HFFc6 (cell line): ENCODE data around the gene MS4A5. TPM values are rescaled to one million over a fixed set of nuclear protein-coding genes. Genes with fewer than 3 reads are reported as not detected.

Experiments
- DNase-seq: peaks from one replicate; pipeline ENCODE4 v3.0.0-alpha.2; 2018
- H3K27ac Mint-ChIP-seq: 2 replicates; pipeline ENCODE4 v1.8.0; 2020; ENCODE audit warnings: mild to moderate bottlenecking, mixed read lengths
- H3K27me3 Mint-ChIP-seq: 2 replicates; pipeline ENCODE4 v1.8.0; 2021; ENCODE audit warnings: mild to moderate bottlenecking, moderate library complexity, mixed read lengths; ENCODE audit not compliant: insufficient read depth
- H3K36me3 Mint-ChIP-seq: 2 replicates; pipeline ENCODE4 v1.8.0; 2021; ENCODE audit warnings: low read depth, mixed read lengths
- H3K4me1 Mint-ChIP-seq: 2 replicates; pipeline ENCODE4 v1.8.0; 2020; ENCODE audit warnings: low read depth, mixed read lengths
- H3K4me3 Mint-ChIP-seq: 2 replicates; pipeline ENCODE4 v1.8.0; 2020; ENCODE audit warnings: mild to moderate bottlenecking, moderate library complexity, mixed read lengths
- H3K9me3 Mint-ChIP-seq: 2 replicates; pipeline ENCODE4 v1.8.0; 2020; ENCODE audit warnings: mild to moderate bottlenecking, mixed read lengths
- CTCF ChIP-seq: fragments of 200-600 bp; sonication (generic); IDR thresholded peaks from 2 replicates; pipeline ENCODE4 v1.5.0; 2021; ENCODE audit warnings: antibody characterized with exemption, mild to moderate bottlenecking
- total RNA-seq, 6 experiments: library from RNA; stranded (reverse); fragmentation: NEBNext Ultra II Directional; extraction: Animal tissue kit (Norgen Biotek cat#: 25700); gene quantifications; 2 replicates in 1 of 6; 3 replicates in 5 of 6; pipeline ENCODE4 v1.2.3, GENCODE V29; 2021

The MS4A5 gene
- total RNA-seq, 6 experiments from 2014 or later: not detected

DNA sequence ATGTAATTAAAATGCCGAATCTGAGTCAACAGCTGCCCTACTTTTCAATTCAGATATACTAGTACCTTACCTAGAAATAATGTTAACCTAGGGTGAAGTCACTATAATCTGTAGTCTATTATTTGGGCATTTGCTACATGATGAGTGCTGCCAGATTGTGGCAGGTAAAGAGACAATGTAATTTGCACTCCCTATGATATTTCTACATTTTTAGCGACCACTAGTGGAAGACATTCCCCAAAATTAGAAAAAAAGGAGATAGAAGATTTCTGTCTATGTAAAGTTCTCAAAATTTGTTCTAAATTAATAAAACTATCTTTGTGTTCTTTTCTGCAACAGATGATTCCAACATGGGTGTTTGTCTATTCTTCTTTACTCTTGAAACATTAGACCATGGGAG lies 40.4 kb downstream of the MS4A5 start:
- Mint-ChIP-seq H3K27ac (no peak overlapping the region), H3K27me3 (no peaks in the 10 kb centered on the region), H3K4me1 (no peaks in the 10 kb centered on the region), H3K36me3 (no peaks in the 10 kb centered on the region), H3K9me3 (peaks cover 32% of the 10 kb centered on the region), H3K4me3 (no peak overlapping the region)
- DNase-seq: no peak
- TF ChIP-seq CTCF: no peak

GRCh38 chr11:60477035-60477445 lies 47.7 kb downstream of the MS4A5 start:
- Mint-ChIP-seq H3K4me1 (no peaks in the 10 kb centered on the region), H3K27ac (no peak overlapping the region), H3K27me3 (no peaks in the 10 kb centered on the region), H3K36me3 (no peaks in the 10 kb centered on the region), H3K9me3 (peaks cover 22% of the 10 kb centered on the region), H3K4me3 (no peak overlapping the region)
- TF ChIP-seq CTCF: no peak
- no peak for DNase-seq

DNA sequence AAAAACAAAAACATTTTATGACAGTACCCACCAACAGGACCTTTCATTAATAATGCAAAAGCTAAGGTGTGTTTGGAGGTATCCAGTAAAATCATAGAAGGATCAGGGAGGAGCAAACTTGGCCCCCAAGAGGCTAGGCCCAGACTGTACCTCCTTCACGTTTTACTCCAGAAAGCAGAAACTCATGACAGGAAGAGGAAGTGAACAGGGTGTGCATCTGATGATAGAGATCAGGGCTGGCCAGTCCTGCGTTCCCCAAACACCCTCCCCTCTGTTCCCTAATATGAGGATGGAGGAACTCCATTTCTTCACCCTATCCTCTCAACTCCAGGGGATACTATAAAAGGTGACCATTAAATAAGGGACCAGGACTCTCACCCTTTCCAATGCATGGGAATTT lies 53.0 kb downstream of the MS4A5 start:
- no peak for TF ChIP-seq CTCF
- Mint-ChIP-seq H3K27me3 (no peaks in the 10 kb centered on the region), H3K4me3 (no peak overlapping the region), H3K4me1 (no peaks in the 10 kb centered on the region), H3K9me3 (peaks cover 33% of the 10 kb centered on the region), H3K27ac (no peak overlapping the region), H3K36me3 (no peaks in the 10 kb centered on the region)
- no peak for DNase-seq

DNA sequence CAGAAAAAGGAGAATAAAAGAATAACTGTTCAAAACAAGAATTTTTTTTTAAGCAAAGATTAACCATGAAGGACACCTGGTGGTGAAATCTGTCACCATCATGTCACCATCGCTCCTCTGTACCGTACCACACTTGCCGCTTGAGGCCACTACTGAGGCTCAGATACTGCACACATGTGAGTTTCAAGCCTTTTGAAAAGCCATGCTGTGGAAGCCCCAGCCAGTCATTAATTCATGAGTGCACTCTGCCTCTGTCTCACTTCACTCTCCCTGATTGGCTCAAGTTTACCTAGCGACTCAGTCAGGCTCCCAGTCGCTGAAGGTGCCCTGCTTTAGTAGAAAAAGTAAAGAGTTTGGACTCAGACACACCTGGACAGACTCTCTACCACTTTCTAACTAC lies 56.6 kb downstream of the MS4A5 start:
- no peak overlapping the region for H3K27ac Mint-ChIP-seq

DNA sequence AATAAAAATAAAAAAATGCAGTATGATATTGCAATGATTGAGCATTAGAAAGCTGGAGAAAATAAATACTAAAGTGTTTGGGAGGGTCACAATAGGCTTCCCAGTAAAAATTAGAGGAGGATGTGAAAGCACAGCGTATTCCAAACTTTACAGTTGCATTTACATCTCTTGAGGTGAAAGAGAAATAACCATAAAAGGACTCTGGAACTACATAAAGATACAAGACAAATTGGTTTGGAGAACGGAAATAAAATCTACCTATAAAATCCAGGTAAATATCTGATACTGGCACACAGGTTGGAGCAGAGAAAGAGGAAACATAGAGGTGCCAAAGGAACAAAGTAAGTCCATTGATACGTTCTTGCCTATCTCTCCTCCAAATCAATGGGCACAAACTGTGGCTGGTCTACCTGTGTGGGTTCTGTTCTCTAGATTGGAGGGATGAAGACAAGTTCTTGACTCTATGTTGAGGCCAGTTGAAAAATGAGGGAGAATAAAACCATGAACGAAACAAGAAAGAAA lies 63.2 kb downstream of the MS4A5 start, which contains the start of gene MS4A12:
Gene MS4A12 (plus strand): TSS at position 291 of the 522 bp plus-strand sequence. CDS start 4,541 bp downstream, outside the sequence.
- Mint-ChIP-seq H3K9me3 (peaks cover 19% of the 10 kb centered on the region), H3K4me3 (no peak within 1 kb of the TSS), H3K27me3 (no peaks in the 10 kb centered on the region), H3K4me1 (no peaks in the 10 kb centered on the region), H3K36me3 (no peaks in the 10 kb centered on the region), H3K27ac (no peak within 1 kb of the TSS)
- no peak for DNase-seq
- TF ChIP-seq CTCF: no peak

More for the DNA sequence above, 56.6 kb downstream of the MS4A5 start:
- H3K4me1 Mint-ChIP-seq: no peaks in the 10 kb centered on the region
- no peak for DNase-seq
- H3K9me3 Mint-ChIP-seq: peaks cover 25% of the 10 kb centered on the region
- H3K4me3 Mint-ChIP-seq: no peak overlapping the region
- H3K27me3 Mint-ChIP-seq: no peaks in the 10 kb centered on the region
- no peaks in the 10 kb centered on the region for H3K36me3 Mint-ChIP-seq
- peak; percentile 29; the same call in 1 of the 2 replicates for TF ChIP-seq CTCF
